CD4-positive, alpha-beta T cell treated with Interferon gamma for 1 hour (primary cell): Measurements from ENCODE around the gene TIFAB.

Source experiments
- DNase-seq: peaks from one replicate; pipeline ENCODE4 v3.0.0-alpha.2; 2020

The TIFAB gene

GRCh38 chr5:135457424-135458071 lies 5.4 kb upstream of the TIFAB start:
- peak; percentile 44 for DNase-seq

- DNase-seq: peak; percentile 78
These were observed 4.3 kb upstream of the TIFAB start for GRCh38 chr5:135456238-135457099.

- DNase-seq: no peak
These were observed 3.7 kb upstream of the TIFAB start for GRCh38 chr5:135455876-135456237.

GRCh38 chr5:135454946-135455345 lies 2.8 kb upstream of the TIFAB start:
- no peak for DNase-seq

- DNase-seq: no peak
These were observed 1.5 kb upstream of the TIFAB start for GRCh38 chr5:135453613-135454012.

GRCh38 chr5:135451581-135452320 lies 400 bp downstream of the TIFAB start:
- no peak for DNase-seq

- DNase-seq: no peak
These were observed 1.2 kb downstream of the TIFAB start for GRCh38 chr5:135450952-135451351.

GRCh38 chr5:135450336-135450735 lies 1.8 kb downstream of the TIFAB start:
- DNase-seq: no peak

- DNase-seq: no peak
These were observed 2.5 kb downstream of the TIFAB start for GRCh38 chr5:135449644-135450043.

- DNase-seq: no peak
These were observed 3.2 kb downstream of the TIFAB start for GRCh38 chr5:135448791-135449507.

GRCh38 chr5:135448071-135448739 lies 3.9 kb downstream of the TIFAB start:
- DNase-seq: no peak

GRCh38 chr5:135447298-135447929 lies 4.7 kb downstream of the TIFAB start, which contains the start of gene DCANP1:
Gene DCANP1 (minus strand): TSS chr5:135447348. CDS start chr5:135447108, 240 bp downstream.
- DNase-seq: no peak

GRCh38 chr5:135446615-135447014 lies 5.5 kb downstream of the TIFAB start:
- DNase-seq: no peak

GRCh38 chr5:135446206-135446605 lies 5.9 kb downstream of the TIFAB start:
- no peak for DNase-seq

GRCh38 chr5:135445306-135445985 lies 6.7 kb downstream of the TIFAB start:
- no peak for DNase-seq

GRCh38 chr5:135444881-135445280 lies 7.3 kb downstream of the TIFAB start:
- no peak for DNase-seq

GRCh38 chr5:135444360-135444759 lies 7.8 kb downstream of the TIFAB start:
- no peak for DNase-seq

GRCh38 chr5:135443161-135443960 lies 8.8 kb downstream of the TIFAB start:
- no peak for DNase-seq

- DNase-seq: no peak
These were observed 9.6 kb downstream of the TIFAB start for GRCh38 chr5:135442431-135443160.

- no peak for DNase-seq
These were observed 10.2 kb downstream of the TIFAB start for GRCh38 chr5:135441919-135442318.
